ENCODE data around the gene JAZF1. TPM values are rescaled to one million over a fixed set of nuclear protein-coding genes. Genes with fewer than 3 reads are reported as not detected.

The JAZF1 gene
- total and polyA plus RNA-seq, 9 of the 15 experiments (the other 6 are each of a cell fraction or from before 2014, with no cell fraction given), result 0.04 to 0.64 (median 0.11) TPM; not detected in 3

DNA sequence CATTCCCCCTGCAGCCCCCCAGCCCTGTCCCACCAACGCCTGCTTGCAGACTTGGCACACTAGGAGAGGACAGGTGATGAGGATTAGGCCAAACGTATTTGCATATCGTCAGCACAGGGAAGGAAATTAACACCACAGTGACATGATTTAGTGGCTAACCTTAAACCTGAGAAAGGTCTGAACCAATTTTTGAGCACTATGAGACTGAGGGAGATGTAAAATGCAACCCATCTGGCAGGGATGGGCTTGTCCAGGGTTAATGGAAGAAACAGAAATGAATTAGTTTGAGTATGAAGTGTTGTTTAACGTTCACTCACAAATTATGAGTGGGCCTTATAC is 257.0 kb downstream of the JAZF1 start (continued):
- TF ChIP-seq, protein P1, sequence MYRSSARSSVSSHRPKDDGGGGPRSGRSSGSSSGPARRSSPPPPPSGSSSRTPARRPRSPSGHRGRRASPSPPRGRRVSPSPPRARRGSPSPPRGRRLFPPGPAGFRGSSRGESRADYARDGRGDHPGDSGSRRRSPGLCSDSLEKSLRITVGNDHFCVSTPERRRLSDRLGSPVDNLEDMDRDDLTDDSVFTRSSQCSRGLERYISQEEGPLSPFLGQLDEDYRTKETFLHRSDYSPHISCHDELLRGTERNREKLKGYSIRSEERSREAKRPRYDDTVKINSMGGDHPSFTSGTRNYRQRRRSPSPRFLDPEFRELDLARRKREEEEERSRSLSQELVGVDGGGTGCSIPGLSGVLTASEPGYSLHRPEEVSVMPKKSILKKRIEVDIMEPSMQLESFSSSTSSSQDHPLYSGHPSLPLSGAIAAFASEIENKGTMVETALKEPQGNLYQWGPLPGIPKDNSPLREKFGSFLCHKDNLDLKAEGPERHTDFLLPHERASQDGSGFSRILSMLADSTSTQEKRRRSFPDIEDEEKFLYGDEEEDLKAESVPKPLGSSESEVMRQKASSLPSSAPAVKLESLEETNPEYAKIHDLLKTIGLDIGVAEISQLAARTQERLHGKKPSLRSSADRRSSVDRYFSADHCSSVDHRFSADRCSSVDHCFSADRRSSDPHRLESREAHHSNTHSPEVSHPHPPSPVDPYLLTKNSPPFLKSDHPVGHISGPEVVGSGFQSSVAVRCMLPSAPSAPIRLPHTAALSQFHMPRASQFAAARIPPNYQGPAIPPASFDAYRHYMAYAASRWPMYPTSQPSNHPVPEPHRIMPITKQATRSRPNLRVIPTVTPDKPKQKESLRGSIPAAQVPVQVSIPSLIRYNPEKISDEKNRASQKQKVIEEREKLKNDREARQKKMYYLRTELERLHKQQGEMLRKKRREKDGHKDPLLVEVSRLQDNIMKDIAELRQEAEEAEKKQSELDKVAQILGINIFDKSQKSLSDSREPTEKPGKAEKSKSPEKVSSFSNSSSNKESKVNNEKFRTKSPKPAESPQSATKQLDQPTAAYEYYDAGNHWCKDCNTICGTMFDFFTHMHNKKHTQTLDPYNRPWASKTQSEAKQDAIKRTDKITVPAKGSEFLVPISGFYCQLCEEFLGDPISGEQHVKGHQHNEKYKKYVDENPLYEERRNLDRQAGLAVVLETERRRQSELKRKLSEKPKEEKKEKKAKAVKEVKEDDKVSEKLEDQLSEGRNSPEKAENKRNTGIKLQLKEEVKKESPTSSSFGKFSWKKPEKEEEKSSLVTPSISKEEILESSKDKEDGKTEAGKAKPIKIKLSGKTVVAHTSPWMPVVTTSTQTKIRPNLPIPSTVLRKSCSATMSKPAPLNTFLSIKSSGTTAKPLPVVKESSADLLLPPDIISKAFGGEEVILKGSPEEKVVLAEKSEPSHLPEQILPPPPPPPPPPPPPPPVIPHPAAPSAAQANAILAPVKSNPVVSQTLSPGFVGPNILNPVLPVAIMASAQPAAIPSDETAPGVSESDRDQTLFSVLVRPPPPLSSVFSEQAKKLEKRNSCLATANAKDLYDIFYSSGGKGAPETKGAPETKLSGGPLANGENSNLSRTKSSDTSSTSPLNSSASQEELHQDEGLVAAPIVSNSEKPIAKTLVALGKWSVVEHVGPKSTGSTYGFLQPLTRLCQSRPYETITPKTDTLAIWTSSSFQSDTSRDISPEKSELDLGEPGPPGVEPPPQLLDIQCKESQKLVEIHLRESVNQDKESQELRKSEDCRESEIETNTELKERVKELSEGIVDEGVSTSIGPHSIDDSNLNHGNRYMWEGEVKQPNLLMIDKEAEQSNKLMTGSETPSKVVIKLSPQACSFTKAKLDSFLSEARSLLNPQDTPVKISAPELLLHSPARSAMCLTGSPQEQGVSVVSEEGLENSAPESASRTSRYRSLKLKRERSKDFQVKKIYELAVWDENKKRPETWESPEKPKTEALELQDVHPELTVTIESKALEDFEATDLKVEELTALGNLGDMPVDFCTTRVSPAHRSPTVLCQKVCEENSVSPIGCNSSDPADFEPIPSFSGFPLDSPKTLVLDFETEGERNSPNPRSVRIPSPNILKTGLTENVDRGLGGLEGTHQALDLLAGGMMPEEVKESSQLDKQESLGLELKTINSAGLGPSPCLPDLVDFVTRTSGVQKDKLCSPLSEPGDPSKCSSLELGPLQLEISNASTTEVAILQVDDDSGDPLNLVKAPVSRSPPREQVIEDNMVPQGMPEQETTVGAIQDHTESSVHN (IDR thresholded peaks at IDR 0.05; ENCODE audit: borderline replicate concordance in 1 of 2, low read depth in 1 of 2), result no peak
- TF ChIP-seq, protein P2, sequence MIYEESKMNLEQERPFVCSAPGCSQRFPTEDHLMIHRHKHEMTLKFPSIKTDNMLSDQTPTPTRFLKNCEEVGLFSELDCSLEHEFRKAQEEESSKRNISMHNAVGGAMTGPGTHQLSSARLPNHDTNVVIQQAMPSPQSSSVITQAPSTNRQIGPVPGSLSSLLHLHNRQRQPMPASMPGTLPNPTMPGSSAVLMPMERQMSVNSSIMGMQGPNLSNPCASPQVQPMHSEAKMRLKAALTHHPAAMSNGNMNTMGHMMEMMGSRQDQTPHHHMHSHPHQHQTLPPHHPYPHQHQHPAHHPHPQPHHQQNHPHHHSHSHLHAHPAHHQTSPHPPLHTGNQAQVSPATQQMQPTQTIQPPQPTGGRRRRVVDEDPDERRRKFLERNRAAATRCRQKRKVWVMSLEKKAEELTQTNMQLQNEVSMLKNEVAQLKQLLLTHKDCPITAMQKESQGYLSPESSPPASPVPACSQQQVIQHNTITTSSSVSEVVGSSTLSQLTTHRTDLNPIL (CRISPR knock-in tag; IDR thresholded peaks at IDR 0.05), result no peak

Measured in K562 (cell line).